COLO668 (cell line): Measurements from ENCODE around the gene TTC23.

ENCODE experiments used
- DNase-seq: peaks from one replicate; lab custom pipeline; 2025; ENCODE audit not compliant: unreplicated experiment; lab: John Stamatoyannopoulos, UW

TTC23 gene

DNA sequence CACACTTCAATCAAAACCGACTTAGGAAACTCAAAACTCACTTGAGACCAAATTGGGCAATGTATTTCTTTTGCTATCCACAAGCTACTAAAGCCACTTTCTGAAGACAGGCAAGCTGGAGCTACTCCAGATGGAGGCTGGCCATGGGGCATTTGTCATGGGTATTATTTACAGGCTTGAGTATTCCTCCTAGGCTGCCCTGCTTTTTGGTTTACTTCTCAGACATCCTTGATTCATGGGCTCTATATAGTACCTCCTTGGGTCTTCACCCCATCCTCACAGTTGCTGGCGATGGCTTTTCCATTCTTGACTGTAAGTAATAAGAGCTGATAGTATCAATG lies 163.1 kb downstream of the TTC23 start:
- no peak for DNase-seq
